HEK293 (cell line): ENCODE results near the gene PSRC1.

Source experiments
- CTCF ChIA-PET: fragments of 350-600 bp; formaldehyde crosslinking; extraction: SDS; loops from one replicate; lab custom pipeline; 2021; ENCODE audit warnings: antibody characterized with exemption; lab: Yijun Ruan, JAX
- POLR2A ChIA-PET: fragments of 300-600 bp; formaldehyde crosslinking; extraction: SDS; loops from one replicate; lab custom pipeline; 2020; ENCODE audit warnings: antibody characterized with exemption, inconsistent platforms; lab: Yijun Ruan, JAX
- H3K27ac ChIP-seq: fragments of 200-500 bp; sonication (Bioruptor generic); 2 replicates; pipeline ENCODE4 v1.5.1; 2014; ENCODE audit warnings: low read depth, low read length, control low read depth, inconsistent platforms; ENCODE audit errors: extremely low read depth
- H3K36me3 ChIP-seq, 2 experiments: fragments of 200-500 bp in 1 of 2; sonication (Bioruptor generic) in 1 of 2; 1 replicate in 1 of 2; 2 replicates in 1 of 2; pipeline ENCODE4 v1.5.1; 2014 to 2017; ENCODE audit warnings: inconsistent platforms in 2 of 2, low read length in 2 of 2; ENCODE audit not compliant: control insufficient read depth in 2 of 2, insufficient read depth in 1 of 2
- H3K4me1 ChIP-seq: fragments of 200-500 bp; sonication (Bioruptor generic); 2 replicates; pipeline ENCODE4 v1.5.1; 2014; ENCODE audit warnings: mild to moderate bottlenecking, low read length, inconsistent platforms; ENCODE audit not compliant: control insufficient read depth, insufficient read depth
- H3K4me3 ChIP-seq: 2 replicates; pipeline ENCODE4 v1.5.1; 2011; ENCODE audit warnings: low read depth, mild to moderate bottlenecking, control low read depth, low read length, moderate library complexity
- H3K9me3 ChIP-seq: fragments of 200-500 bp; sonication (Bioruptor generic); 2 replicates; pipeline ENCODE4 v1.5.1; 2014; ENCODE audit warnings: low read depth, low read length, inconsistent platforms; ENCODE audit not compliant: control insufficient read depth, insufficient read depth
- AEBP2 ChIP-seq: fragments of 450-650 bp; formaldehyde crosslinking; IDR thresholded peaks from 2 replicates; pipeline ENCODE4 v1.5.1; 2016; ENCODE audit warnings: missing biosample characterization, missing genetic modification characterization, borderline replicate concordance
- KLF17 ChIP-seq: fragments of 450-650 bp; formaldehyde crosslinking; IDR thresholded peaks from 2 replicates; pipeline ENCODE4 v1.5.1; 2016; ENCODE audit warnings: missing biosample characterization, missing genetic modification characterization
- PRDM6 ChIP-seq: fragments of 450-650 bp; formaldehyde crosslinking; IDR thresholded peaks from 2 replicates; pipeline ENCODE4 v1.5.1; 2017; ENCODE audit warnings: missing biosample characterization, missing genetic modification characterization
- SCRT1 ChIP-seq: fragments of 450-650 bp; formaldehyde crosslinking; IDR thresholded peaks from 2 replicates; pipeline ENCODE4 v1.5.1; 2016; ENCODE audit warnings: missing biosample characterization, missing genetic modification characterization, borderline replicate concordance
- SCRT2 ChIP-seq: fragments of 450-650 bp; formaldehyde crosslinking; IDR thresholded peaks from 2 replicates; pipeline ENCODE4 v1.5.1; 2016; ENCODE audit warnings: missing biosample characterization, missing genetic modification characterization
- YY2 ChIP-seq: fragments of 450-650 bp; formaldehyde crosslinking; IDR thresholded peaks from 2 replicates; pipeline ENCODE4 v1.5.1; 2016; ENCODE audit warnings: missing biosample characterization, missing genetic modification characterization
- ZBTB20 ChIP-seq: fragments of 450-650 bp; formaldehyde crosslinking; IDR thresholded peaks from 2 replicates; pipeline ENCODE4 v1.5.1; 2016; ENCODE audit warnings: missing biosample characterization, missing genetic modification characterization
- ZBTB48 ChIP-seq: fragments of 450-650 bp; formaldehyde crosslinking; IDR thresholded peaks from 2 replicates; pipeline ENCODE4 v1.5.1; 2016; ENCODE audit warnings: missing biosample characterization, missing genetic modification characterization
- ZEB2 ChIP-seq: fragments of 450-650 bp; formaldehyde crosslinking; IDR thresholded peaks from 2 replicates; pipeline ENCODE4 v1.5.1; 2016; ENCODE audit warnings: missing biosample characterization, missing genetic modification characterization
- ZNF169 ChIP-seq: fragments of 450-650 bp; formaldehyde crosslinking; IDR thresholded peaks from 2 replicates; pipeline ENCODE4 v1.5.1; 2016; ENCODE audit warnings: missing biosample characterization, missing genetic modification characterization
- ZNF175 ChIP-seq: fragments of 450-650 bp; formaldehyde crosslinking; IDR thresholded peaks from 2 replicates; pipeline ENCODE4 v1.5.1; 2016; ENCODE audit warnings: missing biosample characterization, missing genetic modification characterization
- ZNF274 ChIP-seq, 2 experiments: fragments of 200-500 bp in 1 of 2; fragments of 450-650 bp in 1 of 2; sonication (Bioruptor generic) in 1 of 2; formaldehyde crosslinking in 1 of 2; IDR thresholded peaks; 2 replicates each; pipeline versions ENCODE4 v1.5.1 to v1.6.1; 2014 to 2016; ENCODE audit warnings: borderline replicate concordance in 1 of 2, inconsistent platforms in 1 of 2, low read length in 1 of 2, missing biosample characterization in 1 of 2, missing genetic modification characterization in 1 of 2
- ZNF335 ChIP-seq: fragments of 450-650 bp; formaldehyde crosslinking; conservative IDR thresholded peaks from 2 replicates; pipeline ENCODE4 v1.5.1; 2016; ENCODE audit warnings: missing biosample characterization, missing genetic modification characterization
- ZNF354C ChIP-seq: fragments of 450-650 bp; formaldehyde crosslinking; IDR thresholded peaks from 2 replicates; pipeline ENCODE4 v1.5.1; 2016; ENCODE audit warnings: missing biosample characterization, missing genetic modification characterization, low read depth, borderline replicate concordance
- ZNF548 ChIP-seq: fragments of 450-650 bp; formaldehyde crosslinking; IDR thresholded peaks from 2 replicates; pipeline ENCODE4 v1.5.1; 2016; ENCODE audit warnings: missing biosample characterization, missing genetic modification characterization
- ZNF561 ChIP-seq: fragments of 450-650 bp; IDR thresholded peaks from 2 replicates; pipeline ENCODE4 v1.5.1; 2018; ENCODE audit warnings: missing biosample characterization, missing genetic modification characterization, borderline replicate concordance
- ZNF658 ChIP-seq: fragments of 450-650 bp; formaldehyde crosslinking; IDR thresholded peaks from 2 replicates; pipeline ENCODE4; 2016; ENCODE audit warnings: missing biosample characterization, missing genetic modification characterization
- ZNF677 ChIP-seq: fragments of 450-650 bp; IDR thresholded peaks from 2 replicates; pipeline ENCODE4 v1.5.0; 2018; ENCODE audit warnings: missing biosample characterization, mild to moderate bottlenecking, missing genetic modification characterization, moderate library complexity
- ZNF837 ChIP-seq: fragments of 450-650 bp; formaldehyde crosslinking; IDR thresholded peaks from 2 replicates; pipeline ENCODE4 v1.5.1; 2016; ENCODE audit warnings: missing biosample characterization, missing genetic modification characterization
- ZSCAN4 ChIP-seq: fragments of 450-650 bp; formaldehyde crosslinking; IDR thresholded peaks from 2 replicates; pipeline ENCODE4 v1.5.1; 2017; ENCODE audit warnings: missing biosample characterization, missing genetic modification characterization
- ZXDB ChIP-seq: fragments of 450-650 bp; formaldehyde crosslinking; IDR thresholded peaks from 2 replicates; pipeline ENCODE4 v1.5.1; 2016; ENCODE audit warnings: missing biosample characterization, missing genetic modification characterization
- TF ChIP-seq, protein P1 (sequence below): fragments of 450-650 bp; formaldehyde crosslinking; IDR thresholded peaks from 2 replicates; pipeline ENCODE4 v1.5.1; 2016; ENCODE audit warnings: missing biosample characterization, missing genetic modification characterization
- TF ChIP-seq, protein P2 (sequence below): fragments of 450-650 bp; formaldehyde crosslinking; IDR thresholded peaks from 2 replicates; pipeline ENCODE4 v1.5.1; 2016; ENCODE audit warnings: missing biosample characterization, missing genetic modification characterization
- TF ChIP-seq, protein P3 (sequence below): fragments of 450-650 bp; formaldehyde crosslinking; IDR thresholded peaks from 2 replicates; pipeline ENCODE4 v1.5.1; 2016; ENCODE audit warnings: missing biosample characterization, missing genetic modification characterization

Gene PSRC1

DNA sequence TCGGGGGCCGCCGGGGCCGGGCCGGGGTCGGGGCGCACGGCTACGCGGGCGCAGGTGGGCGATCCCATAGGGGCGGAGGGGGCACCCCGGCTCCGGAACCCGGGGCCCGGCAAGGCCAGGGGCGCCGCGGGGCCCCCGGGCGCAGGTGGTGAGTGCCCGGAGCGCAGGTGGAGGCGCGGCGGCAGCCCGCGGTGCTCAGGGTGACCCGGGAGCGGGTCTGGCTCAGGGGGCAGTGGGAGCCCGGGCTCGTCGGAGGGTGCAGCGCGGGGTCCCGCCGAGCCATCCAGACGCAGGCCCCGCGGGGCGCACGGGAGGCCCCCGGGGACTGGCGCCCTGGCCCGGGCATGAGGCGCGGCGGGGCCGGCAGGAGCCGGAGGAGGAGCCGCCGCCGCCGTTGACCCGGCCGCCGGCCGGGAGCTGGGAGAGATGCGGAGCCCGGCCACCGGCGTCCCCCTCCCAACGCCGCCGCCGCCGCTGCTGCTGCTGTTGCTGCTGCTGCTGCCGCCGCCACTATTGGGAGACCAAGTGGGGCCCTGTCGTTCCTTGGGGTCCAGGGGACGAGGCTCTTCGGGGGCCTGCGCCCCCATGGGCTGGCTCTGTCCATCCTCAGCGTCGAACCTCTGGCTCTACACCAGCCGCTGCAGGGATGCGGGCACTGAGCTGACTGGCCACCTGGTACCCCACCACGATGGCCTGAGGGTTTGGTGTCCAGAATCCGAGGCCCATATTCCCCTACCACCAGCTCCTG, 33.1 kb downstream of the PSRC1 start (continued):
- TF ChIP-seq ZNF175 (tag by site-specific recombination) (no peak), AEBP2 (tag by site-specific recombination) (no peak), ZNF677 (no peak), SCRT1 (tag by site-specific recombination) (no peak), ZSCAN4 (tag by site-specific recombination) (no peak), ZBTB20 (peak; percentile 61; the same call in 1 of the 2 replicates)
- TF ChIP-seq, protein P1, sequence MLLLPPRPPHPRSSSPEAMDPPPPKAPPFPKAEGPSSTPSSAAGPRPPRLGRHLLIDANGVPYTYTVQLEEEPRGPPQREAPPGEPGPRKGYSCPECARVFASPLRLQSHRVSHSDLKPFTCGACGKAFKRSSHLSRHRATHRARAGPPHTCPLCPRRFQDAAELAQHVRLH (tag by site-specific recombination) = no peak

- H3K4me1 ChIP-seq = peaks cover 5% of the 10 kb centered on the region; the same call in 1 of the 2 replicates
- H3K9me3 ChIP-seq = no peaks in the 10 kb centered on the region
- peaks cover 0 to 28% of the 10 kb centered on the region in 2 experiments; a peak in 1 of 3 replicates for H3K36me3 ChIP-seq
- ChIA-PET POLR2A (interaction anchor here (1.0 to 2.7 kb wide), 6 partner anchors 10 to 149 kb away, joined by 3 to 12 read pairs (median 4); partner anchors contain the start of genes PSRC1 and SORT1), CTCF (interaction anchor here (1.0 to 1.6 kb wide), 3 partner anchors 9 to 149 kb away, joined by 3 to 11 read pairs (median 4); no protein-coding TSS in a partner anchor)
- H3K27ac ChIP-seq = peak within 1 kb of the TSS; percentile 65; the same call in 1 of the 2 replicates
- H3K4me3 ChIP-seq = peak within 1 kb of the TSS; percentile 45
- TF ChIP-seq ZNF169 (tag by site-specific recombination) (no peak), ZNF548 (tag by site-specific recombination) (no peak), YY2 (tag by site-specific recombination) (no peak), KLF17 (no peak), ZBTB20 (peak; percentile 64; the same call in 1 of the 2 replicates), ZNF335 (tag by site-specific recombination) (peak; percentile 99), ZBTB48 (tag by site-specific recombination) (peak; percentile 70), PRDM6 (tag by site-specific recombination) (no peak), ZEB2 (tag by site-specific recombination) (no peak; the same call in 1 of the 2 replicates), ZNF561 (tag by site-specific recombination) (0 out of 2 replicates have a peak, but pooled peaks have one; percentile 22), ZNF837 (tag by site-specific recombination) (no peak), ZNF658 (no peak), ZXDB (tag by site-specific recombination) (0 out of 2 replicates have a peak, but pooled peaks have one; percentile 47), SCRT2 (tag by site-specific recombination) (no peak), ZNF274 (IDR thresholded peaks at IDR 0.05; ENCODE audit: low read length) (no peak), ZNF274 (tag by site-specific recombination; IDR thresholded peaks at IDR 0.05; ENCODE audit: borderline replicate concordance) (no peak), ZNF354C (tag by site-specific recombination) (no peak)
- TF ChIP-seq, protein P2, sequence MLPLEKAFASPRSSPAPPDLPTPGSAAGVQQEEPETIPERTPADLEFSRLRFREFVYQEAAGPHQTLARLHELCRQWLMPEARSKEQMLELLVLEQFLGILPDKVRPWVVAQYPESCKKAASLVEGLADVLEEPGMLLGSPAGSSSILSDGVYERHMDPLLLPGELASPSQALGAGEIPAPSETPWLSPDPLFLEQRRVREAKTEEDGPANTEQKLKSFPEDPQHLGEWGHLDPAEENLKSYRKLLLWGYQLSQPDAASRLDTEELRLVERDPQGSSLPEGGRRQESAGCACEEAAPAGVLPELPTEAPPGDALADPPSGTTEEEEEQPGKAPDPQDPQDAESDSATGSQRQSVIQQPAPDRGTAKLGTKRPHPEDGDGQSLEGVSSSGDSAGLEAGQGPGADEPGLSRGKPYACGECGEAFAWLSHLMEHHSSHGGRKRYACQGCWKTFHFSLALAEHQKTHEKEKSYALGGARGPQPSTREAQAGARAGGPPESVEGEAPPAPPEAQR (tag by site-specific recombination) = no peak
- TF ChIP-seq, protein P3, sequence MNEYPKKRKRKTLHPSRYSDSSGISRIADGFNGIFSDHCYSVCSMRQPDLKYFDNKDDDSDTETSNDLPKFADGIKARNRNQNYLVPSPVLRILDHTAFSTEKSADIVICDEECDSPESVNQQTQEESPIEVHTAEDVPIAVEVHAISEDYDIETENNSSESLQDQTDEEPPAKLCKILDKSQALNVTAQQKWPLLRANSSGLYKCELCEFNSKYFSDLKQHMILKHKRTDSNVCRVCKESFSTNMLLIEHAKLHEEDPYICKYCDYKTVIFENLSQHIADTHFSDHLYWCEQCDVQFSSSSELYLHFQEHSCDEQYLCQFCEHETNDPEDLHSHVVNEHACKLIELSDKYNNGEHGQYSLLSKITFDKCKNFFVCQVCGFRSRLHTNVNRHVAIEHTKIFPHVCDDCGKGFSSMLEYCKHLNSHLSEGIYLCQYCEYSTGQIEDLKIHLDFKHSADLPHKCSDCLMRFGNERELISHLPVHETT (tag by site-specific recombination) = no peak
Measured at GRCh38 chr1:109248797-109249629, 33.9 kb downstream of the PSRC1 start, which contains the start of gene CELSR2. Gene CELSR2, plus strand, starts transcription at chr1:109249539. Its CDS starts 541 bp downstream, at chr1:109250080.
